ENCODE data around the gene KIF3C. TPM values are rescaled to one million over a fixed set of nuclear protein-coding genes. Genes with fewer than 3 reads are reported as not detected.
"Not testable (repeated sequence)": the region's sequence is repeated elsewhere in the genome, so short reads cannot be mapped to it uniquely, and the experiment has no call there.

Gene KIF3C
- total RNA-seq, 2 donors from 2014 or later, result 0.93 to 2.5 TPM

- H3K4me1 Mint-ChIP-seq (ENCODE audit: low read depth in 2 of 2), result peaks cover 8 to 11% of the 10 kb centered on the region in 2 donors
- no peak for DNase-seq (ENCODE audit: low spot score)
- no peak for ATAC-seq
- H3K27ac Mint-ChIP-seq, result no peak overlapping the region
- H3K36me3 Mint-ChIP-seq, result no peaks in the 10 kb centered on the region
- H3K9me3 Mint-ChIP-seq, result no peaks in the 10 kb centered on the region
- no peaks in the 10 kb centered on the region for H3K27me3 Mint-ChIP-seq
- no peak overlapping the region for H3K4me3 Mint-ChIP-seq
Observed at GRCh38 chr2:25964891-25965290, 17.4 kb downstream of the KIF3C start.

- DNase-seq (ENCODE audit: low spot score) (no peak), ATAC-seq (peak in 1 of 2 donors; percentile 62)
- Mint-ChIP-seq H3K9me3 (no peaks in the 10 kb centered on the region), H3K4me1 (ENCODE audit: low read depth in 2 of 2) (peaks cover 8 to 11% of the 10 kb centered on the region in 2 donors), H3K4me3 (peak overlapping the region; percentile 50), H3K27ac (peak overlapping the region in 1 of 2 donors; percentile 42), H3K36me3 (no peaks in the 10 kb centered on the region), H3K27me3 (no peaks in the 10 kb centered on the region)
Observed at GRCh38 chr2:25960920-25961319, 21.4 kb downstream of the KIF3C start.

- no peak for ATAC-seq
- H3K27me3 Mint-ChIP-seq, result no peaks in the 10 kb centered on the region
- DNase-seq (ENCODE audit: low spot score), result no peak
- no peaks in the 10 kb centered on the region for H3K36me3 Mint-ChIP-seq
- H3K27ac Mint-ChIP-seq, result peak overlapping the region in 1 of 2 donors; percentile 42
- no peak overlapping the region for H3K4me3 Mint-ChIP-seq
- H3K4me1 Mint-ChIP-seq (ENCODE audit: low read depth in 2 of 2), result peaks cover 8 to 11% of the 10 kb centered on the region in 2 donors
- H3K9me3 Mint-ChIP-seq, result no peaks in the 10 kb centered on the region
Observed at GRCh38 chr2:25960396-25960795, 21.9 kb downstream of the KIF3C start.

- H3K4me3 Mint-ChIP-seq; DNase-seq (ENCODE audit: low spot score); H3K27ac Mint-ChIP-seq; H3K9me3 Mint-ChIP-seq; H3K27me3 Mint-ChIP-seq; H3K36me3 Mint-ChIP-seq; ATAC-seq: not testable (repeated sequence)
- H3K4me1 Mint-ChIP-seq (ENCODE audit: low read depth in 2 of 2), result peaks cover 5 to 11% of the 10 kb centered on the region in 2 donors
Observed at GRCh38 chr2:25958611-25959010, 23.7 kb downstream of the KIF3C start.

GRCh38 chr2:25957743-25958142, 24.6 kb downstream of the KIF3C start:
- no peaks in the 10 kb centered on the region for H3K36me3 Mint-ChIP-seq
- no peaks in the 10 kb centered on the region for H3K27me3 Mint-ChIP-seq
- no peak overlapping the region for H3K4me3 Mint-ChIP-seq
- ATAC-seq (no peak), DNase-seq (ENCODE audit: low spot score) (no peak)
- no peak overlapping the region for H3K27ac Mint-ChIP-seq
- H3K4me1 Mint-ChIP-seq (ENCODE audit: low read depth in 2 of 2), result peaks cover 5 to 11% of the 10 kb centered on the region in 2 donors
- H3K9me3 Mint-ChIP-seq, result no peaks in the 10 kb centered on the region

GRCh38 chr2:25955869-25956535, 26.3 kb downstream of the KIF3C start:
- no peaks in the 10 kb centered on the region for H3K9me3 Mint-ChIP-seq
- no peak for DNase-seq (ENCODE audit: low spot score)
- H3K4me3 Mint-ChIP-seq, result no peak overlapping the region
- H3K36me3 Mint-ChIP-seq, result no peaks in the 10 kb centered on the region
- peaks cover 6% of the 10 kb centered on the region in 2 donors for H3K4me1 Mint-ChIP-seq (ENCODE audit: low read depth in 2 of 2)
- H3K27ac Mint-ChIP-seq, result no peak overlapping the region
- no peak for ATAC-seq
- no peaks in the 10 kb centered on the region for H3K27me3 Mint-ChIP-seq

- Mint-ChIP-seq H3K4me1 (ENCODE audit: low read depth in 2 of 2) (peaks cover 0 to 4% of the 10 kb centered on the region in 2 donors), H3K36me3 (no peaks in the 10 kb centered on the region), H3K4me3 (no peak overlapping the region), H3K9me3 (no peaks in the 10 kb centered on the region), H3K27me3 (no peaks in the 10 kb centered on the region), H3K27ac (no peak overlapping the region)
- DNase-seq (ENCODE audit: low spot score) (no peak), ATAC-seq (no peak)
Observed at GRCh38 chr2:25955036-25955435, 27.3 kb downstream of the KIF3C start.

GRCh38 chr2:25954199-25954752, 28.0 kb downstream of the KIF3C start:
- H3K36me3 Mint-ChIP-seq, result no peaks in the 10 kb centered on the region
- no peaks in the 10 kb centered on the region for H3K9me3 Mint-ChIP-seq
- H3K27me3 Mint-ChIP-seq, result no peaks in the 10 kb centered on the region
- H3K27ac Mint-ChIP-seq, result no peak overlapping the region
- peaks cover 0 to 4% of the 10 kb centered on the region in 2 donors for H3K4me1 Mint-ChIP-seq (ENCODE audit: low read depth in 2 of 2)
- H3K4me3 Mint-ChIP-seq, result no peak overlapping the region
- ATAC-seq, result no peak
- DNase-seq (ENCODE audit: low spot score), result no peak

GRCh38 chr2:25951071-25951547, 31.2 kb downstream of the KIF3C start:
- peak; percentile 69 for DNase-seq (ENCODE audit: low spot score)
- no peaks in the 10 kb centered on the region for H3K9me3 Mint-ChIP-seq
- H3K4me3 Mint-ChIP-seq, result no peak overlapping the region
- H3K4me1 Mint-ChIP-seq (ENCODE audit: low read depth in 2 of 2), result peaks cover 0 to 4% of the 10 kb centered on the region in 2 donors
- H3K36me3 Mint-ChIP-seq, result no peaks in the 10 kb centered on the region
- peak; percentile 84 to 86 for ATAC-seq
- H3K27ac Mint-ChIP-seq, result no peak overlapping the region
- H3K27me3 Mint-ChIP-seq, result no peaks in the 10 kb centered on the region

GRCh38 chr2:25948437-25948836, 33.9 kb downstream of the KIF3C start:
- DNase-seq (ENCODE audit: low spot score), result no peak
- no peak for ATAC-seq
- Mint-ChIP-seq H3K27ac (no peak overlapping the region), H3K4me1 (ENCODE audit: low read depth in 2 of 2) (peaks cover 0 to 4% of the 10 kb centered on the region in 2 donors), H3K4me3 (no peak overlapping the region), H3K36me3 (no peaks in the 10 kb centered on the region), H3K9me3 (no peaks in the 10 kb centered on the region), H3K27me3 (no peaks in the 10 kb centered on the region)

- no peak for DNase-seq (ENCODE audit: low spot score)
- no peak overlapping the region for H3K4me3 Mint-ChIP-seq
- H3K27me3 Mint-ChIP-seq, result no peaks in the 10 kb centered on the region
- no peaks in the 10 kb centered on the region for H3K4me1 Mint-ChIP-seq (ENCODE audit: low read depth in 2 of 2)
- no peaks in the 10 kb centered on the region for H3K36me3 Mint-ChIP-seq
- no peak for ATAC-seq
- H3K27ac Mint-ChIP-seq, result no peak overlapping the region
- H3K9me3 Mint-ChIP-seq, result no peaks in the 10 kb centered on the region
Observed at GRCh38 chr2:25941042-25941441, 41.3 kb downstream of the KIF3C start.

GRCh38 chr2:25939257-25939668, 43.0 kb downstream of the KIF3C start:
- Mint-ChIP-seq H3K4me3 (no peak overlapping the region), H3K36me3 (no peaks in the 10 kb centered on the region), H3K27ac (peak overlapping the region in 1 of 2 donors; percentile 23), H3K27me3 (no peaks in the 10 kb centered on the region), H3K4me1 (ENCODE audit: low read depth in 2 of 2) (no peaks in the 10 kb centered on the region), H3K9me3 (no peaks in the 10 kb centered on the region)
- DNase-seq (ENCODE audit: low spot score), result no peak
- ATAC-seq, result no peak

GRCh38 chr2:25938345-25938744, 44.0 kb downstream of the KIF3C start:
- Mint-ChIP-seq H3K27me3 (no peaks in the 10 kb centered on the region), H3K36me3 (no peaks in the 10 kb centered on the region), H3K27ac (peak overlapping the region in 1 of 2 donors; percentile 23), H3K9me3 (no peaks in the 10 kb centered on the region), H3K4me3 (no peak overlapping the region), H3K4me1 (ENCODE audit: low read depth in 2 of 2) (no peaks in the 10 kb centered on the region)
- ATAC-seq (no peak), DNase-seq (ENCODE audit: low spot score) (no peak)

GRCh38 chr2:25936889-25937545, 45.3 kb downstream of the KIF3C start:
- Mint-ChIP-seq H3K9me3 (no peaks in the 10 kb centered on the region), H3K27me3 (no peaks in the 10 kb centered on the region), H3K27ac (no peak overlapping the region), H3K36me3 (no peaks in the 10 kb centered on the region), H3K4me1 (ENCODE audit: low read depth in 2 of 2) (no peaks in the 10 kb centered on the region), H3K4me3 (no peak overlapping the region)
- DNase-seq (ENCODE audit: low spot score), result no peak
- ATAC-seq, result no peak
